ENCODE data around the gene NID1. TPM values are rescaled to one million over a fixed set of nuclear protein-coding genes. Genes with fewer than 3 reads are reported as not detected.

The NID1 gene
- total and polyA plus RNA-seq, 2 of the 4 experiments (the other 2 are of a cell fraction), result 21.9 to 83.3 TPM

DNA sequence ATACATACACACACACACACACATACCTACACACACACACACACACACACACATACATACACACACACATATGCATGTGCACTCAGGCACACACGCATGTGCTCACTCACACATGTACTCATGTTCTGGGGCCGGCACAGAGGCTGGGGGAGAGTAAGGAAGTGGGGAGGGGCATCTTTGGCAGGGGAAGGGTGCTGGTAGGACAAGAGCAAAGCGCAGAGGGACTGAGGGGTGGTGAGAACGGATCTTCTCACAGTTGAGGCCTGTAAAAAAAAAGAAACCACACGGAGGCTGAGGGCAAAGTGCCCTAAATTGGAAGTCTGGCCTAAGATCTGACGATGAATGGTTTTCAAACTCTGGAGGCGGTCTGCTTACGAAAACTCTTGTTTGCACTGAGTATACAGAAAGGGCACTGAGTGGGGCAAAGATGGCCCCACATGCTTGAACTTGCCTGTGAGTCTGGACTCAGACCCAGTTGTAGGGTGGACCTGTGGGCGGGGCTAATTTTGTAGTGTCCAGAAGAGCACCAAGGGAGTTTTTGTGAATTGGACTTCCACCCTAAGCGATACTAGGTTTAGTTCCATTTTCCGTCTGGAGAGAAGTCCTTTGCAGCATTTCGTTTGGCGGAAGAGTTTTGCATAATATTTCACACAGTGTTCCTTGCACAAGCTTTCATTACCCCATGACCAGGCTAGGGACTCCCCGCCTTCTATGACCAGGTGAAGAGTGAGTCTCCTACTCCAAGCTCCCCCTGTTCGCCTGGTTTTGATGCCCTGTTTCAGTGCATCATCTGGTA lies 118.9 kb downstream of the NID1 start:
- Histone ChIP-seq H3K36me3 (ENCODE audit: control insufficient read depth, insufficient read depth, low read length) (no peaks in the 10 kb centered on the region), H3K9me1 (ENCODE audit: insufficient read depth, low read length) (peaks cover 4% of the 10 kb centered on the region), H4K20me1 (ENCODE audit: insufficient read depth, low read length) (no peaks in the 10 kb centered on the region), H3K18ac (ENCODE audit: low read depth, low read length) (no peak overlapping the region), H3K14ac (replicated peaks; ENCODE audit: low read depth, low read length) (no peak overlapping the region), H3K4me3 (ENCODE audit: insufficient read depth, low read depth, low read length) (no peak overlapping the region), H3K4me1 (ENCODE audit: control insufficient read depth, insufficient read depth, low read length) (peaks cover 6% of the 10 kb centered on the region), H3K23ac (ENCODE audit: low read depth, low read length) (no peak overlapping the region), H3K4me2 (ENCODE audit: low read depth, low read length) (no peak overlapping the region), H3K4ac (ENCODE audit: low read depth, low read length) (peak overlapping the region; percentile 10; the same call in 1 of the 2 replicates), H2AK9ac (replicated peaks; ENCODE audit: low read depth, low read length, poor library complexity) (no peak overlapping the region), H2BK5ac (ENCODE audit: low read depth, low read length, poor library complexity, severe bottlenecking) (no peak overlapping the region), H3K79me1 (ENCODE audit: low read depth in 1 of 2, low read length in 2 of 2) (no peaks in the 10 kb centered on the region), H4K5ac (ENCODE audit: low read depth, low read length) (no peak overlapping the region), H2AFZ (replicated peaks; ENCODE audit: low read length, poor library complexity) (no peak overlapping the region), H3K27ac (ENCODE audit: insufficient read depth, low read length) (no peak overlapping the region), H2BK120ac (ENCODE audit: low read depth, low read length) (peak overlapping the region; percentile 60), H2BK20ac (ENCODE audit: low read depth, low read length) (peak overlapping the region; percentile 49), H3K56ac (ENCODE audit: extremely low read depth, insufficient read depth, low read length) (no peak overlapping the region), H2BK15ac (ENCODE audit: low read depth, low read length) (no peak overlapping the region), H4K8ac (ENCODE audit: low read depth in 2 of 2, low read length in 2 of 2) (no peak overlapping the region), H3K9ac (ENCODE audit: low read depth, low read length) (no peak overlapping the region), H2AK5ac (ENCODE audit: low read depth, low read length) (0 out of 2 replicates have a peak overlapping the region, but pooled peaks have one; percentile 9), H3K27me3 (ENCODE audit: control insufficient read depth, insufficient read depth, low read length) (peaks cover 7% of the 10 kb centered on the region), H3K9me3 (ENCODE audit: control insufficient read depth, insufficient read depth, low read length) (peaks cover 9% of the 10 kb centered on the region), H4K91ac (ENCODE audit: insufficient read depth, low read depth, low read length) (no peak overlapping the region)
- ATAC-seq (ENCODE audit: low read depth), result no peak
- BruUV-seq (replicated peaks), result no TSS peak
- TF ChIP-seq RCOR1 (IDR thresholded peaks at IDR 0.05; ENCODE audit: insufficient replicate concordance, low read length) (no peak), RFX5 (IDR thresholded peaks at IDR 0.05; ENCODE audit: low read depth, low read length) (no peak), BHLHE40 (IDR thresholded peaks at IDR 0.05; ENCODE audit: low read depth, low read length) (no peak), SMC3 (IDR thresholded peaks at IDR 0.05; ENCODE audit: low read depth, low read length) (no peak)
- no peak for DNase-seq
- in situ Hi-C loops (cut with MboI; ENCODE audit: low sequenced_read_pairs) (no loop called here), intact Hi-C loops (cut with micrococcal nuclease) (no loop called here), dilution Hi-C loops (cut with HindIII; ENCODE audit: low sequenced_read_pairs, unreplicated experiment) (no loop called here)
- 100% methylated on average over 5 of the region's 15 CpGs; no CpG with 5 or more reads in 1 of the 2 experiments for WGBS, 2 experiments (ENCODE audit: extremely low coverage in 2 of 2, insufficient read length in 1 of 2)
- ChIA-PET POLR2A (ENCODE audit: unreplicated experiment) (no interaction called here), CTCF (interaction anchor here (1.3 kb wide), 1 partner anchor 80 kb away, joined by 3 read pairs; no protein-coding TSS in a partner anchor)
